WTC11 (cell line): ENCODE measurements around the gene KCNAB3. TPM values are rescaled to one million over a fixed set of nuclear protein-coding genes. Genes with fewer than 3 reads are reported as not detected.

Experiments
- ATAC-seq: fragments of 200-7000 bp; cut with Tn5 transposase; 2 replicates; pipeline ENCODE4 v1.10.0; 2021; ENCODE audit warnings: mild to moderate bottlenecking, moderate library complexity
- CTCF ChIA-PET: fragments of 300-600 bp; sonication (Branson Sonifier 250); formaldehyde crosslinking; loops from one replicate; lab custom pipeline; 2021; ENCODE audit warnings: antibody characterized with exemption; lab: Charles Lee
- POLR2A ChIA-PET: fragments of 350-600 bp; sonication (Branson Sonifier 250); formaldehyde crosslinking; loops from one replicate; lab custom pipeline; 2021; ENCODE audit warnings: antibody characterized with exemption; lab: Charles Lee
- DNase-seq: peaks from one replicate; pipeline ENCODE4 v3.0.0; 2021; ENCODE audit warnings: low spot score
- H3K27ac Mint-ChIP-seq: 2 replicates; pipeline ENCODE4 v1.8.0; 2021; ENCODE audit warnings: mixed read lengths
- H3K27me3 Mint-ChIP-seq: 2 replicates; pipeline ENCODE4 v1.8.0; 2021; ENCODE audit warnings: low read depth, mild to moderate bottlenecking, moderate library complexity, mixed read lengths
- H3K36me3 Mint-ChIP-seq: 2 replicates; pipeline ENCODE4 v1.8.0; 2021; ENCODE audit warnings: mixed read lengths
- H3K4me1 Mint-ChIP-seq: 2 replicates; pipeline ENCODE4 v1.8.0; 2022; ENCODE audit warnings: mixed read lengths
- H3K4me3 Mint-ChIP-seq: 2 replicates; pipeline ENCODE4 v1.8.0; 2021; ENCODE audit warnings: mild to moderate bottlenecking, moderate library complexity, mixed read lengths
- H3K9me3 Mint-ChIP-seq: 2 replicates; pipeline ENCODE4 v1.8.0; 2021; ENCODE audit warnings: mixed read lengths
- AFF4 ChIP-seq: sonication (generic); formaldehyde crosslinking; IDR thresholded peaks from 2 replicates; pipeline ENCODE4 v1.8.1; 2023; ENCODE audit warnings: mild to moderate bottlenecking, missing genetic modification reagents, borderline replicate concordance
- ATF1 ChIP-seq: sonication (generic); formaldehyde crosslinking; IDR thresholded peaks from 2 replicates; pipeline ENCODE4 v1.8.1; 2023; ENCODE audit warnings: mild to moderate bottlenecking, moderate library complexity, missing genetic modification reagents
- CDX4 ChIP-seq: fragments of 250-450 bp; sonication (Bioruptor Pico); IDR thresholded peaks from 2 replicates; pipeline ENCODE4 v1.9.0; 2021; ENCODE audit warnings: moderate library complexity, mild to moderate bottlenecking, inconsistent platforms, borderline replicate concordance
- CREB1 ChIP-seq: sonication (generic); formaldehyde crosslinking; IDR thresholded peaks from 2 replicates; pipeline ENCODE4 v1.8.0; 2023; ENCODE audit warnings: mild to moderate bottlenecking, missing genetic modification reagents
- E2F5 ChIP-seq: sonication (generic); formaldehyde crosslinking; IDR thresholded peaks from 2 replicates; pipeline ENCODE4 v1.8.1; 2022; ENCODE audit warnings: mild to moderate bottlenecking, moderate library complexity, missing genetic modification reagents
- FOXP1 ChIP-seq: sonication (generic); formaldehyde crosslinking; IDR thresholded peaks from 2 replicates; pipeline ENCODE4 v1.8.0; 2022; ENCODE audit warnings: missing genetic modification reagents, mild to moderate bottlenecking, moderate library complexity, borderline replicate concordance
- HMGXB4 ChIP-seq: sonication (generic); formaldehyde crosslinking; IDR thresholded peaks from 2 replicates; pipeline ENCODE4 v1.8.1; 2023; ENCODE audit warnings: mild to moderate bottlenecking, moderate library complexity, missing genetic modification reagents
- IRF1 ChIP-seq: sonication (generic); formaldehyde crosslinking; IDR thresholded peaks from 2 replicates; pipeline ENCODE4 v1.8.0; 2023; ENCODE audit warnings: missing genetic modification reagents
- IRF2 ChIP-seq: sonication (generic); formaldehyde crosslinking; IDR thresholded peaks from 2 replicates; pipeline ENCODE4 v1.8.0; 2022; ENCODE audit warnings: low read depth, missing genetic modification reagents, borderline replicate concordance
- JUN ChIP-seq: sonication (generic); formaldehyde crosslinking; IDR thresholded peaks from 2 replicates; pipeline ENCODE4 v1.8.0; 2023; ENCODE audit warnings: mild to moderate bottlenecking, missing genetic modification reagents
- MAX ChIP-seq: sonication (generic); formaldehyde crosslinking; IDR thresholded peaks from 2 replicates; pipeline ENCODE4 v1.8.0; 2022; ENCODE audit warnings: mild to moderate bottlenecking, missing genetic modification reagents
- MYBL2 ChIP-seq: sonication (generic); formaldehyde crosslinking; IDR thresholded peaks from 2 replicates; pipeline ENCODE4 v1.8.1; 2023; ENCODE audit warnings: mild to moderate bottlenecking, moderate library complexity, missing genetic modification reagents
- NFYB ChIP-seq: sonication (generic); formaldehyde crosslinking; conservative IDR thresholded peaks from 2 replicates; pipeline ENCODE4 v1.8.0; 2022; ENCODE audit warnings: low read depth, missing genetic modification reagents
- RELA ChIP-seq: sonication (generic); formaldehyde crosslinking; IDR thresholded peaks from 2 replicates; pipeline ENCODE4 v1.8.1; 2022; ENCODE audit warnings: missing genetic modification reagents, mild to moderate bottlenecking, borderline replicate concordance
- SMAD4 ChIP-seq: sonication (generic); formaldehyde crosslinking; IDR thresholded peaks from 2 replicates; pipeline ENCODE4 v1.8.0; 2022; ENCODE audit warnings: mild to moderate bottlenecking, missing genetic modification reagents
- USF1 ChIP-seq: sonication (generic); formaldehyde crosslinking; IDR thresholded peaks from 2 replicates; pipeline ENCODE4 v1.8.0; 2022; ENCODE audit warnings: mild to moderate bottlenecking, missing genetic modification reagents
- USF2 ChIP-seq: sonication (generic); formaldehyde crosslinking; IDR thresholded peaks from 2 replicates; pipeline ENCODE4 v1.8.1; 2023; ENCODE audit warnings: mild to moderate bottlenecking, missing genetic modification reagents, moderate library complexity
- ZNF138 ChIP-seq: sonication (generic); formaldehyde crosslinking; conservative IDR thresholded peaks from 2 replicates; pipeline ENCODE4 v1.8.1; 2022; ENCODE audit warnings: mild to moderate bottlenecking, moderate library complexity, missing genetic modification reagents
- ZNF317 ChIP-seq: sonication (generic); formaldehyde crosslinking; IDR thresholded peaks from 2 replicates; pipeline ENCODE4 v1.8.1; 2023; ENCODE audit warnings: low read depth, mild to moderate bottlenecking, moderate library complexity, missing genetic modification reagents, borderline replicate concordance
- ZNF423 ChIP-seq: fragments of 250-450 bp; sonication (Bioruptor Pico); IDR thresholded peaks from 2 replicates; pipeline ENCODE4 v2.1.2; 2022; ENCODE audit warnings: mild to moderate bottlenecking, moderate library complexity
- ZNF532 ChIP-seq: fragments of 250-450 bp; sonication (Bioruptor Pico); IDR thresholded peaks from 2 replicates; pipeline ENCODE4 v1.9.0; 2021; ENCODE audit warnings: mild to moderate bottlenecking, borderline replicate concordance
- total RNA-seq: library from RNA; stranded (reverse); gene quantifications from 3 replicates; pipeline ENCODE4 v1.2.3, GENCODE V29; 2021

KCNAB3 gene
- total RNA-seq, 1 experiment from 2014 or later: 3.2 TPM

GRCh38 chr17:7947651-7948050 is 18.0 kb upstream of the KCNAB3 start (continued):
- no peak for TF ChIP-seq ZNF532
- no peak for TF ChIP-seq ZNF423 (CRISPR knock-in tag)
- no peak for TF ChIP-seq ATF1
- TF ChIP-seq CREB1: no peak
- no peak for TF ChIP-seq RELA (CRISPR knock-in tag)
- no peak for TF ChIP-seq MYBL2 (CRISPR knock-in tag)

GRCh38 chr17:7946441-7946840 is 16.8 kb upstream of the KCNAB3 start:
- Mint-ChIP-seq H3K9me3 (no peaks in the 10 kb centered on the region), H3K36me3 (peaks cover 66% of the 10 kb centered on the region), H3K27me3 (no peaks in the 10 kb centered on the region), H3K4me3 (no peak overlapping the region), H3K4me1 (no peaks in the 10 kb centered on the region), H3K27ac (no peak overlapping the region)
- CTCF ChIA-PET: interaction anchor here (1.7 kb wide), 1 partner anchor 44 kb away, joined by 7 read pairs; no protein-coding TSS in a partner anchor
- no peak for ATAC-seq
- POLR2A ChIA-PET: no interaction called here
- DNase-seq: no peak
- TF ChIP-seq CDX4 (no peak), USF1 (CRISPR knock-in tag) (no peak), FOXP1 (CRISPR knock-in tag) (no peak), SMAD4 (CRISPR knock-in tag) (no peak), ZNF317 (CRISPR knock-in tag) (no peak), MAX (CRISPR knock-in tag) (no peak), AFF4 (CRISPR knock-in tag) (no peak), JUN (no peak), NFYB (CRISPR knock-in tag) (no peak), E2F5 (CRISPR knock-in tag) (no peak), ZNF138 (CRISPR knock-in tag) (no peak), HMGXB4 (CRISPR knock-in tag) (no peak), USF2 (no peak), IRF1 (CRISPR knock-in tag) (no peak), IRF2 (CRISPR knock-in tag) (no peak)
